WTC11 (cell line): ENCODE data around the gene KRT72.

ENCODE experiments used
- ATF1 ChIP-seq: sonication (generic); formaldehyde crosslinking; IDR thresholded peaks from 2 replicates; pipeline ENCODE4 v1.8.1; 2023; ENCODE audit warnings: mild to moderate bottlenecking, moderate library complexity, missing genetic modification reagents
- ETV6 ChIP-seq: sonication (generic); formaldehyde crosslinking; IDR thresholded peaks from 2 replicates; pipeline ENCODE4 v1.8.1; 2022; ENCODE audit warnings: mild to moderate bottlenecking, missing genetic modification reagents
- GABPB1 ChIP-seq: sonication (generic); formaldehyde crosslinking; IDR thresholded peaks from 2 replicates; pipeline ENCODE4 v1.8.1; 2023; ENCODE audit warnings: mild to moderate bottlenecking, missing genetic modification reagents
- NR1H2 ChIP-seq: sonication (generic); formaldehyde crosslinking; IDR thresholded peaks from 2 replicates; pipeline ENCODE4 v1.9.0; 2021; ENCODE audit warnings: mild to moderate bottlenecking, moderate library complexity, missing genetic modification reagents
- TEAD1 ChIP-seq: sonication (generic); formaldehyde crosslinking; IDR thresholded peaks from 2 replicates; pipeline ENCODE4 v1.8.0; 2022; ENCODE audit warnings: mild to moderate bottlenecking, missing genetic modification reagents
- TEAD4 ChIP-seq: sonication (generic); formaldehyde crosslinking; IDR thresholded peaks from 2 replicates; pipeline ENCODE4 v1.8.0; 2022; ENCODE audit warnings: mild to moderate bottlenecking, missing genetic modification reagents
- TF ChIP-seq, protein P1 (sequence below): fragments of 200-600 bp; IDR thresholded peaks from 2 replicates; pipeline ENCODE4 v1.8.0; 2022; ENCODE audit warnings: antibody characterized with exemption
- TF ChIP-seq, protein P2 (sequence below): sonication (generic); formaldehyde crosslinking; IDR thresholded peaks from 2 replicates; pipeline ENCODE4 v1.8.0; 2023; ENCODE audit warnings: missing genetic modification reagents
- TF ChIP-seq, protein P3 (sequence below): sonication (generic); formaldehyde crosslinking; IDR thresholded peaks from 2 replicates; pipeline ENCODE4 v1.8.1; 2023; ENCODE audit warnings: mild to moderate bottlenecking, missing genetic modification reagents
- TF ChIP-seq, protein P4 (sequence below): sonication (generic); formaldehyde crosslinking; IDR thresholded peaks from 2 replicates; pipeline ENCODE4 v1.8.0; 2022; ENCODE audit warnings: mild to moderate bottlenecking, missing genetic modification reagents
- TF ChIP-seq, protein P5 (sequence below): sonication (generic); formaldehyde crosslinking; IDR thresholded peaks from 2 replicates; pipeline ENCODE4 v1.8.0; 2022; ENCODE audit warnings: mild to moderate bottlenecking, missing genetic modification reagents

DNA sequence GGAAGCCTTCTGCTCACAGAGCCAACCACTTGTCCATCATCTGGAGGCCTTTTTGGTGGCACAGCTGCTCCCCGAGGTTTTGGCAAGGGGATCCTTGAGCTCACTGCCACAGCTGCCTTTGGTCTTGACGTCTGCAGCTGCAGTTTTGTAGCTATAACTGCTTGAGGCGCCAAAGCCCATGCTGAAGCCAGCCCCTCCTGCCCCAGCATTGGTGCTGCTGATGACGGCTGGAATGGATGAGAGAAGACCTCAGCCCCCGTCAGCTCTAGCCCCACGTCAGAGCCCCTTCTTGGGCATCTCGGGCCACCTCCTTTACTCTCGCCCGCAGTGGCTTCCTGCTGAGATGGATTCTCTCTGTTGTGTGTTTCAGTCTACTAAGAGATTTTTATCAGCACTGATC, 15.3 kb downstream of the KRT72 start:
- TF ChIP-seq, protein P1, sequence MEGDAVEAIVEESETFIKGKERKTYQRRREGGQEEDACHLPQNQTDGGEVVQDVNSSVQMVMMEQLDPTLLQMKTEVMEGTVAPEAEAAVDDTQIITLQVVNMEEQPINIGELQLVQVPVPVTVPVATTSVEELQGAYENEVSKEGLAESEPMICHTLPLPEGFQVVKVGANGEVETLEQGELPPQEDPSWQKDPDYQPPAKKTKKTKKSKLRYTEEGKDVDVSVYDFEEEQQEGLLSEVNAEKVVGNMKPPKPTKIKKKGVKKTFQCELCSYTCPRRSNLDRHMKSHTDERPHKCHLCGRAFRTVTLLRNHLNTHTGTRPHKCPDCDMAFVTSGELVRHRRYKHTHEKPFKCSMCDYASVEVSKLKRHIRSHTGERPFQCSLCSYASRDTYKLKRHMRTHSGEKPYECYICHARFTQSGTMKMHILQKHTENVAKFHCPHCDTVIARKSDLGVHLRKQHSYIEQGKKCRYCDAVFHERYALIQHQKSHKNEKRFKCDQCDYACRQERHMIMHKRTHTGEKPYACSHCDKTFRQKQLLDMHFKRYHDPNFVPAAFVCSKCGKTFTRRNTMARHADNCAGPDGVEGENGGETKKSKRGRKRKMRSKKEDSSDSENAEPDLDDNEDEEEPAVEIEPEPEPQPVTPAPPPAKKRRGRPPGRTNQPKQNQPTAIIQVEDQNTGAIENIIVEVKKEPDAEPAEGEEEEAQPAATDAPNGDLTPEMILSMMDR, result no peak
- TF ChIP-seq TEAD4 (CRISPR knock-in tag), result no peak
- no peak for TF ChIP-seq ETV6 (CRISPR knock-in tag)
- TF ChIP-seq, protein P2, sequence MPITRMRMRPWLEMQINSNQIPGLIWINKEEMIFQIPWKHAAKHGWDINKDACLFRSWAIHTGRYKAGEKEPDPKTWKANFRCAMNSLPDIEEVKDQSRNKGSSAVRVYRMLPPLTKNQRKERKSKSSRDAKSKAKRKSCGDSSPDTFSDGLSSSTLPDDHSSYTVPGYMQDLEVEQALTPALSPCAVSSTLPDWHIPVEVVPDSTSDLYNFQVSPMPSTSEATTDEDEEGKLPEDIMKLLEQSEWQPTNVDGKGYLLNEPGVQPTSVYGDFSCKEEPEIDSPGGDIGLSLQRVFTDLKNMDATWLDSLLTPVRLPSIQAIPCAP, result no peak
- no peak for TF ChIP-seq ATF1 (CRISPR knock-in tag)
- no peak for TF ChIP-seq GABPB1 (CRISPR knock-in tag)
- TF ChIP-seq, protein P3, sequence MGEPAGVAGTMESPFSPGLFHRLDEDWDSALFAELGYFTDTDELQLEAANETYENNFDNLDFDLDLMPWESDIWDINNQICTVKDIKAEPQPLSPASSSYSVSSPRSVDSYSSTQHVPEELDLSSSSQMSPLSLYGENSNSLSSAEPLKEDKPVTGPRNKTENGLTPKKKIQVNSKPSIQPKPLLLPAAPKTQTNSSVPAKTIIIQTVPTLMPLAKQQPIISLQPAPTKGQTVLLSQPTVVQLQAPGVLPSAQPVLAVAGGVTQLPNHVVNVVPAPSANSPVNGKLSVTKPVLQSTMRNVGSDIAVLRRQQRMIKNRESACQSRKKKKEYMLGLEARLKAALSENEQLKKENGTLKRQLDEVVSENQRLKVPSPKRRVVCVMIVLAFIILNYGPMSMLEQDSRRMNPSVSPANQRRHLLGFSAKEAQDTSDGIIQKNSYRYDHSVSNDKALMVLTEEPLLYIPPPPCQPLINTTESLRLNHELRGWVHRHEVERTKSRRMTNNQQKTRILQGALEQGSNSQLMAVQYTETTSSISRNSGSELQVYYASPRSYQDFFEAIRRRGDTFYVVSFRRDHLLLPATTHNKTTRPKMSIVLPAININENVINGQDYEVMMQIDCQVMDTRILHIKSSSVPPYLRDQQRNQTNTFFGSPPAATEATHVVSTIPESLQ (CRISPR knock-in tag), result no peak
- TF ChIP-seq TEAD1, result no peak
- TF ChIP-seq, protein P4, sequence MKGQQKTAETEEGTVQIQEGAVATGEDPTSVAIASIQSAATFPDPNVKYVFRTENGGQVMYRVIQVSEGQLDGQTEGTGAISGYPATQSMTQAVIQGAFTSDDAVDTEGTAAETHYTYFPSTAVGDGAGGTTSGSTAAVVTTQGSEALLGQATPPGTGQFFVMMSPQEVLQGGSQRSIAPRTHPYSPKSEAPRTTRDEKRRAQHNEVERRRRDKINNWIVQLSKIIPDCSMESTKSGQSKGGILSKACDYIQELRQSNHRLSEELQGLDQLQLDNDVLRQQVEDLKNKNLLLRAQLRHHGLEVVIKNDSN, result no peak
- TF ChIP-seq, protein P5, sequence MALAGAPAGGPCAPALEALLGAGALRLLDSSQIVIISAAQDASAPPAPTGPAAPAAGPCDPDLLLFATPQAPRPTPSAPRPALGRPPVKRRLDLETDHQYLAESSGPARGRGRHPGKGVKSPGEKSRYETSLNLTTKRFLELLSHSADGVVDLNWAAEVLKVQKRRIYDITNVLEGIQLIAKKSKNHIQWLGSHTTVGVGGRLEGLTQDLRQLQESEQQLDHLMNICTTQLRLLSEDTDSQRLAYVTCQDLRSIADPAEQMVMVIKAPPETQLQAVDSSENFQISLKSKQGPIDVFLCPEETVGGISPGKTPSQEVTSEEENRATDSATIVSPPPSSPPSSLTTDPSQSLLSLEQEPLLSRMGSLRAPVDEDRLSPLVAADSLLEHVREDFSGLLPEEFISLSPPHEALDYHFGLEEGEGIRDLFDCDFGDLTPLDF (CRISPR knock-in tag), result no peak
- TF ChIP-seq NR1H2 (CRISPR knock-in tag), result no peak
